ENCODE data around the gene TSHZ3.

DNA sequence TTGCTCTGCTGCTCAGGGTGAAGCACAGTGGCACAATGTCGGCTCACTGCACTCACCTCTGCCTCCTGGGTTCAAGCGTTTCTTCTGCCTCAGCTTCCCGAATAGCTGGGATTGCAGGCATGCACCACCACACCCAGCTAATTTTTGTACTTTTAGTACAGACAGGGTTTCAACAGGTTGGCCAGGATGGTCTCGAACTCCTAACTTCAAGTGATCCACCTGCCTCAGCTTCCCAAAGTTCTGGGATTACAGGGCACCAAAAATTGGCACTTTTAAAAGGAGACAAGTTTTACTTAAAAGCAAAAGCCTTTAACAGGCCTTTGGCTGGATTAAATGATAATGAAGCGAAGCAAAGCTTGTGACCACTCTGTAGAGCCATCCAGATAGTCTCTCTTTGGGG lies 12.5 kb upstream of the TSHZ3 start:
- TF ChIP-seq SIN3A (IDR thresholded peaks at IDR 0.05; ENCODE audit: borderline replicate concordance, insufficient read depth, low read length) (no peak), POLR2AphosphoS5 (IDR thresholded peaks at IDR 0.05; ENCODE audit: low read depth, low read length) (no peak), FOXP2 (optimal IDR thresholded peaks at IDR 0.05; ENCODE audit: borderline replicate concordance, extremely low read depth, extremely low read length, insufficient read depth) (no peak), TAF1 (IDR thresholded peaks at IDR 0.05; ENCODE audit: borderline replicate concordance, insufficient read depth, low read length) (no peak)
- TF ChIP-seq, protein P1, sequence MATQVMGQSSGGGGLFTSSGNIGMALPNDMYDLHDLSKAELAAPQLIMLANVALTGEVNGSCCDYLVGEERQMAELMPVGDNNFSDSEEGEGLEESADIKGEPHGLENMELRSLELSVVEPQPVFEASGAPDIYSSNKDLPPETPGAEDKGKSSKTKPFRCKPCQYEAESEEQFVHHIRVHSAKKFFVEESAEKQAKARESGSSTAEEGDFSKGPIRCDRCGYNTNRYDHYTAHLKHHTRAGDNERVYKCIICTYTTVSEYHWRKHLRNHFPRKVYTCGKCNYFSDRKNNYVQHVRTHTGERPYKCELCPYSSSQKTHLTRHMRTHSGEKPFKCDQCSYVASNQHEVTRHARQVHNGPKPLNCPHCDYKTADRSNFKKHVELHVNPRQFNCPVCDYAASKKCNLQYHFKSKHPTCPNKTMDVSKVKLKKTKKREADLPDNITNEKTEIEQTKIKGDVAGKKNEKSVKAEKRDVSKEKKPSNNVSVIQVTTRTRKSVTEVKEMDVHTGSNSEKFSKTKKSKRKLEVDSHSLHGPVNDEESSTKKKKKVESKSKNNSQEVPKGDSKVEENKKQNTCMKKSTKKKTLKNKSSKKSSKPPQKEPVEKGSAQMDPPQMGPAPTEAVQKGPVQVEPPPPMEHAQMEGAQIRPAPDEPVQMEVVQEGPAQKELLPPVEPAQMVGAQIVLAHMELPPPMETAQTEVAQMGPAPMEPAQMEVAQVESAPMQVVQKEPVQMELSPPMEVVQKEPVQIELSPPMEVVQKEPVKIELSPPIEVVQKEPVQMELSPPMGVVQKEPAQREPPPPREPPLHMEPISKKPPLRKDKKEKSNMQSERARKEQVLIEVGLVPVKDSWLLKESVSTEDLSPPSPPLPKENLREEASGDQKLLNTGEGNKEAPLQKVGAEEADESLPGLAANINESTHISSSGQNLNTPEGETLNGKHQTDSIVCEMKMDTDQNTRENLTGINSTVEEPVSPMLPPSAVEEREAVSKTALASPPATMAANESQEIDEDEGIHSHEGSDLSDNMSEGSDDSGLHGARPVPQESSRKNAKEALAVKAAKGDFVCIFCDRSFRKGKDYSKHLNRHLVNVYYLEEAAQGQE (IDR thresholded peaks at IDR 0.05; ENCODE audit: insufficient read depth in 1 of 2, low read depth in 2 of 2, low read length in 2 of 2) = no peak

Data from PFSK-1 (cell line).